Liver (tissue), 9 donors: ENCODE data around the gene MEIS1. TPM values are rescaled to one million over a fixed set of nuclear protein-coding genes. Genes with fewer than 3 reads are reported as not detected.

Experiments used
- DNase-seq: peaks from one replicate; pipeline ENCODE4 v3.0.0-alpha.2; 2017; ENCODE audit warnings: low spot score
- H3K27ac ChIP-seq, 2 donors: one replicate each; pipeline ENCODE4 v1.7.0; 2013; ENCODE audit warnings: inconsistent platforms in 2 of 2, low read length in 2 of 2, control low read depth in 1 of 2, low read depth in 1 of 2, mild to moderate bottlenecking in 1 of 2
- H3K27me3 ChIP-seq, 4 donors: one replicate each; pipeline versions ENCODE4 v1.6.1 to v1.7.0; 2013; ENCODE audit warnings: low read length in 3 of 4, inconsistent platforms in 1 of 4, mild to moderate bottlenecking in 1 of 4, moderate library complexity in 1 of 4; ENCODE audit not compliant: control insufficient read depth in 4 of 4, insufficient read depth in 4 of 4
- H3K36me3 ChIP-seq, 4 donors: one replicate each; pipeline versions ENCODE4 v1.6.1 to v1.7.0; 2013; ENCODE audit warnings: low read length in 3 of 4, mild to moderate bottlenecking in 3 of 4, low read depth in 1 of 4, moderate library complexity in 1 of 4; ENCODE audit not compliant: control insufficient read depth in 4 of 4, insufficient read depth in 3 of 4
- H3K4me1 ChIP-seq, 4 donors: one replicate each; pipeline versions ENCODE4 v1.6.1 to v1.7.0; 2013; ENCODE audit warnings: low read length in 3 of 4, mild to moderate bottlenecking in 3 of 4, moderate library complexity in 1 of 4; ENCODE audit not compliant: control insufficient read depth in 4 of 4, insufficient read depth in 4 of 4
- H3K4me3 ChIP-seq, 3 donors: one replicate each; pipeline versions ENCODE4 v1.6.1 to v1.7.0; 2013; ENCODE audit warnings: low read length in 3 of 3, control low read depth in 1 of 3, low read depth in 1 of 3, mild to moderate bottlenecking in 1 of 3
- H3K9ac ChIP-seq, 2 donors: one replicate each; pipeline ENCODE4 v1.7.0; 2013; ENCODE audit warnings: low read length in 2 of 2, mild to moderate bottlenecking in 2 of 2, moderate library complexity in 2 of 2, control low read depth in 1 of 2, low read depth in 1 of 2
- H3K9me3 ChIP-seq, 4 donors: one replicate each; pipeline versions ENCODE4 v1.6.1 to v1.7.0; 2013; ENCODE audit warnings: low read length in 3 of 4; ENCODE audit not compliant: control insufficient read depth in 4 of 4
- ATF3 ChIP-seq: IDR thresholded peaks from 2 replicates; pipeline ENCODE4 v1.6.1; 2016; ENCODE audit warnings: antibody characterized with exemption
- FOXA1 ChIP-seq: IDR thresholded peaks from 2 replicates; pipeline ENCODE4 v1.6.1; 2016; ENCODE audit warnings: antibody characterized with exemption
- GABPA ChIP-seq, 2 donors: IDR thresholded peaks in 1 of 2; conservative IDR thresholded peaks in 1 of 2; 2 replicates each; pipeline ENCODE4 v1.6.1; 2016; ENCODE audit warnings: antibody characterized with exemption in 2 of 2, mild to moderate bottlenecking in 1 of 2, moderate library complexity in 1 of 2
- HNF4A ChIP-seq, 2 donors: conservative IDR thresholded peaks; 2 replicates each; pipeline ENCODE4 v1.6.1; 2016; ENCODE audit warnings: antibody characterized with exemption in 2 of 2, mild to moderate bottlenecking in 2 of 2
- HNF4G ChIP-seq: IDR thresholded peaks from 2 replicates; pipeline ENCODE4 v1.6.1; 2016; ENCODE audit warnings: antibody characterized with exemption
- JUND ChIP-seq, 2 donors: IDR thresholded peaks; 2 replicates each; pipeline ENCODE4 v1.6.1; 2016; ENCODE audit warnings: antibody characterized with exemption in 2 of 2
- NR2F2 ChIP-seq: IDR thresholded peaks from 2 replicates; pipeline ENCODE4 v1.6.1; 2016; ENCODE audit warnings: antibody characterized with exemption
- RAD21 ChIP-seq, 2 donors: IDR thresholded peaks; 2 replicates each; pipeline ENCODE4 v1.6.1; 2016; ENCODE audit warnings: antibody characterized with exemption in 2 of 2, mild to moderate bottlenecking in 2 of 2
- SP1 ChIP-seq: IDR thresholded peaks from 2 replicates; pipeline ENCODE4 v1.6.1; 2018; ENCODE audit warnings: antibody characterized with exemption, mild to moderate bottlenecking
- TAF1 ChIP-seq: conservative IDR thresholded peaks from 2 replicates; pipeline ENCODE4 v1.6.1; 2016; ENCODE audit warnings: antibody characterized with exemption, mild to moderate bottlenecking
- WGBS: extraction: QIAGEN DNeasy Blood & Tissue Kit; methylation state at CpG from one replicate; pipeline ENCODE4 v1.1.7; 2013; 5-methylcytosine and 5-hydroxymethylcytosine counted together
- polyA plus RNA-seq, 2 donors: library from polyadenylated mRNA; stranded (reverse) in 1 of 2; unstranded in 1 of 2; fragments of 200-250 nt in 1 of 2; fragments of >200 nt in 1 of 2; fragmentation: Nextera tagmentation in 1 of 2; extraction: Ambion mirVana in 1 of 2; gene quantifications; one replicate each; pipeline versions ENCODE4 v1.2.1 to v1.2.3, GENCODE V29; 2013 to 2015
- total RNA-seq, 2 donors: library from RNA; depleted of rRNA; stranded (reverse); fragments of >200 nt; gene quantifications; one replicate each; pipeline ENCODE4 v1.2.3, GENCODE V29; 2014
- TF ChIP-seq, protein P1 (sequence below): IDR thresholded peaks from 2 replicates; pipeline ENCODE4 v1.6.1; 2016; ENCODE audit warnings: antibody characterized with exemption
- TF ChIP-seq, protein P2 (sequence below): IDR thresholded peaks from 2 replicates; pipeline ENCODE4 v1.6.1; 2016; ENCODE audit warnings: antibody characterized with exemption, mild to moderate bottlenecking
- donor health status: healthy.
- donor health status: healthy.
- donor health status: healthy.
- donor health status: healthy.
- donor health status: healthy.

Gene MEIS1
- total and polyA plus RNA-seq, 4 donors: 1.6 to 8.6 (median 5.5) TPM

- H3K9ac ChIP-seq: no peak overlapping the region
- WGBS: 65% methylated on average over 8 of the region's 8 CpGs
- peaks cover 0 to 23% (median 14%) of the 10 kb centered on the region in 4 donors for H3K4me1 ChIP-seq
Observed at GRCh38 chr2:66438498-66438833, 3.5 kb downstream of the MEIS1 start.

GRCh38 chr2:66438891-66439811 is 4.2 kb downstream of the MEIS1 start:
- no peak for DNase-seq
- peaks cover 0 to 8% (median 3%) of the 10 kb centered on the region in 4 donors for H3K36me3 ChIP-seq
- no peaks in the 10 kb centered on the region for H3K27me3 ChIP-seq
- H3K4me1 ChIP-seq: peaks cover 0 to 17% (median 10%) of the 10 kb centered on the region in 4 donors
- no peaks in the 10 kb centered on the region for H3K9me3 ChIP-seq
- TF ChIP-seq, protein P1, sequence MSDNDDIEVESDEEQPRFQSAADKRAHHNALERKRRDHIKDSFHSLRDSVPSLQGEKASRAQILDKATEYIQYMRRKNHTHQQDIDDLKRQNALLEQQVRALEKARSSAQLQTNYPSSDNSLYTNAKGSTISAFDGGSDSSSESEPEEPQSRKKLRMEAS: no peak
- TF ChIP-seq FOXA1 (no peak), TAF1 (no peak), HNF4G (no peak), RAD21 (IDR thresholded peaks at IDR 0.05) (no peak)
- WGBS: 64% methylated on average over 37 of the region's 37 CpGs
- peak overlapping the region; percentile 57 to 59 for H3K27ac ChIP-seq
- H3K9ac ChIP-seq: no peak overlapping the region
- H3K4me3 ChIP-seq: peak overlapping the region in 1 of 3 donors; percentile 22

More at GRCh38 chr2:66438498-66438833, 3.5 kb downstream of the MEIS1 start:
- Histone ChIP-seq H3K36me3 (peaks cover 0 to 5% (median 2%) of the 10 kb centered on the region in 4 donors), H3K27ac (peak overlapping the region; percentile 59 to 65), H3K4me3 (peak overlapping the region in 1 of 3 donors; percentile 22), H3K27me3 (no peaks in the 10 kb centered on the region), H3K9me3 (no peaks in the 10 kb centered on the region)
- no peak for DNase-seq
- no peak for TF ChIP-seq SP1
- TF ChIP-seq NR2F2: no peak
- no peak for TF ChIP-seq GABPA (IDR thresholded peaks at IDR 0.05 in 1 of 2, conservative IDR thresholded peaks at IDR 0.05 in 1 of 2)
- TF ChIP-seq FOXA1: no peak
- TF ChIP-seq HNF4A (conservative IDR thresholded peaks at IDR 0.05): no peak
- TF ChIP-seq, protein P2, sequence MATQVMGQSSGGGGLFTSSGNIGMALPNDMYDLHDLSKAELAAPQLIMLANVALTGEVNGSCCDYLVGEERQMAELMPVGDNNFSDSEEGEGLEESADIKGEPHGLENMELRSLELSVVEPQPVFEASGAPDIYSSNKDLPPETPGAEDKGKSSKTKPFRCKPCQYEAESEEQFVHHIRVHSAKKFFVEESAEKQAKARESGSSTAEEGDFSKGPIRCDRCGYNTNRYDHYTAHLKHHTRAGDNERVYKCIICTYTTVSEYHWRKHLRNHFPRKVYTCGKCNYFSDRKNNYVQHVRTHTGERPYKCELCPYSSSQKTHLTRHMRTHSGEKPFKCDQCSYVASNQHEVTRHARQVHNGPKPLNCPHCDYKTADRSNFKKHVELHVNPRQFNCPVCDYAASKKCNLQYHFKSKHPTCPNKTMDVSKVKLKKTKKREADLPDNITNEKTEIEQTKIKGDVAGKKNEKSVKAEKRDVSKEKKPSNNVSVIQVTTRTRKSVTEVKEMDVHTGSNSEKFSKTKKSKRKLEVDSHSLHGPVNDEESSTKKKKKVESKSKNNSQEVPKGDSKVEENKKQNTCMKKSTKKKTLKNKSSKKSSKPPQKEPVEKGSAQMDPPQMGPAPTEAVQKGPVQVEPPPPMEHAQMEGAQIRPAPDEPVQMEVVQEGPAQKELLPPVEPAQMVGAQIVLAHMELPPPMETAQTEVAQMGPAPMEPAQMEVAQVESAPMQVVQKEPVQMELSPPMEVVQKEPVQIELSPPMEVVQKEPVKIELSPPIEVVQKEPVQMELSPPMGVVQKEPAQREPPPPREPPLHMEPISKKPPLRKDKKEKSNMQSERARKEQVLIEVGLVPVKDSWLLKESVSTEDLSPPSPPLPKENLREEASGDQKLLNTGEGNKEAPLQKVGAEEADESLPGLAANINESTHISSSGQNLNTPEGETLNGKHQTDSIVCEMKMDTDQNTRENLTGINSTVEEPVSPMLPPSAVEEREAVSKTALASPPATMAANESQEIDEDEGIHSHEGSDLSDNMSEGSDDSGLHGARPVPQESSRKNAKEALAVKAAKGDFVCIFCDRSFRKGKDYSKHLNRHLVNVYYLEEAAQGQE: no peak
- TF ChIP-seq JUND (IDR thresholded peaks at IDR 0.05): no peak
- no peak for TF ChIP-seq ATF3
